ENCODE results near the gene ANKMY1. TPM values are rescaled to one million over a fixed set of nuclear protein-coding genes. Genes with fewer than 3 reads are reported as not detected.

The ANKMY1 gene
- total and polyA plus RNA-seq, 2 of the 13 experiments (the other 11 are each of a cell fraction or from before 2014, with no cell fraction given): 11.7 to 18.8 TPM

GRCh38 chr2:240604291-240604938 lies 46.6 kb upstream of the ANKMY1 start (continued):
- TF ChIP-seq ZC3H4 (CRISPR knock-in tag; IDR thresholded peaks at IDR 0.05; ENCODE audit: borderline replicate concordance) (peak; percentile 51; the same call in 1 of the 2 replicates), SOX5 (CRISPR knock-in tag; IDR thresholded peaks at IDR 0.05; ENCODE audit: borderline replicate concordance) (peak; percentile 75; the same call in 1 of the 2 replicates), ZNF232 (CRISPR knock-in tag; IDR thresholded peaks at IDR 0.05; ENCODE audit: borderline replicate concordance) (no peak), ATF2 (CRISPR knock-in tag; IDR thresholded peaks at IDR 0.05) (peak; percentile 78), ZNF550 (CRISPR knock-in tag; IDR thresholded peaks at IDR 0.05; ENCODE audit: borderline replicate concordance) (0 out of 2 replicates have a peak, but pooled peaks have one; percentile 6), ZXDC (CRISPR knock-in tag; IDR thresholded peaks at IDR 0.05) (no peak), PHF5A (CRISPR knock-in tag; IDR thresholded peaks at IDR 0.05; ENCODE audit: low read depth, unreplicated experiment) (peak; percentile 63), ZFP1 (CRISPR knock-in tag; IDR thresholded peaks at IDR 0.05) (peak; percentile 60; the same call in 1 of the 2 replicates), RFX3 (CRISPR knock-in tag; IDR thresholded peaks at IDR 0.05) (no peak), SPEN (CRISPR knock-in tag; IDR thresholded peaks at IDR 0.05; ENCODE audit: low read depth) (no peak; the same call in 1 of the 2 replicates), ZNF318 (CRISPR knock-in tag; IDR thresholded peaks at IDR 0.05) (0 out of 2 replicates have a peak, but pooled peaks have one; percentile 45), ZNF576 (CRISPR knock-in tag; IDR thresholded peaks at IDR 0.05) (no peak), ZNF260 (CRISPR knock-in tag; IDR thresholded peaks at IDR 0.05; ENCODE audit: borderline replicate concordance, low read depth) (no peak; the same call in 1 of the 2 replicates), ZNF354B (CRISPR knock-in tag; IDR thresholded peaks at IDR 0.05) (no peak), DPF2 (CRISPR knock-in tag; IDR thresholded peaks at IDR 0.05; ENCODE audit: borderline replicate concordance, low read depth) (no peak; the same call in none of the 2 replicates), ZNF570 (CRISPR knock-in tag; IDR thresholded peaks at IDR 0.05; ENCODE audit: borderline replicate concordance) (no peak), ZNF33B (CRISPR knock-in tag; IDR thresholded peaks at IDR 0.05) (no peak)

Data from HepG2 (cell line).